Neutrophil (primary cell): Measurements from ENCODE around the gene FCRL6.

Experiments
- H3K27ac ChIP-seq: fragments of 200-600 bp; sonication (generic); 2 replicates; pipeline ENCODE4 v1.5.1; 2016; ENCODE audit warnings: mild to moderate bottlenecking, moderate library complexity
- H3K27me3 ChIP-seq: fragments of 200-600 bp; sonication (generic); 2 replicates; pipeline ENCODE4 v1.6.0; 2016; ENCODE audit warnings: mild to moderate bottlenecking
- H3K36me3 ChIP-seq: fragments of 200-600 bp; sonication (generic); 2 replicates; pipeline ENCODE4 v1.5.1; 2017
- H3K4me1 ChIP-seq, 2 experiments: fragments of 200-600 bp in 1 of 2; sonication (generic) in 1 of 2; 1 replicate in 1 of 2; 2 replicates in 1 of 2; pipeline versions ENCODE4 v1.5.1 to v1.6.1; 2013 to 2016; ENCODE audit warnings: low read depth in 1 of 2, low read length in 1 of 2, mild to moderate bottlenecking in 1 of 2, moderate library complexity in 1 of 2; ENCODE audit not compliant: control insufficient read depth in 1 of 2, insufficient read depth in 1 of 2
- H3K4me3 ChIP-seq, 2 experiments: fragments of 200-600 bp in 1 of 2; sonication (generic) in 1 of 2; 1 replicate in 1 of 2; 2 replicates in 1 of 2; pipeline ENCODE4 v1.5.1; 2013 to 2016; ENCODE audit warnings: low read depth in 1 of 2, low read length in 1 of 2, mild to moderate bottlenecking in 1 of 2, moderate library complexity in 1 of 2
- H3K9me3 ChIP-seq: fragments of 200-600 bp; sonication (generic); 2 replicates; pipeline ENCODE4 v1.5.1; 2016
- CTCF ChIP-seq: fragments of 200-600 bp; sonication (generic); IDR thresholded peaks from 2 replicates; pipeline ENCODE4 v1.5.1; 2016; ENCODE audit warnings: antibody characterized with exemption

FCRL6 gene

GRCh38 chr1:159779403-159779851 lies 22.7 kb upstream of the FCRL6 start:
- peaks cover 13 to 19% of the 10 kb centered on the region in 2 experiments for H3K4me1 ChIP-seq
- no peaks in the 10 kb centered on the region for H3K9me3 ChIP-seq
- TF ChIP-seq CTCF: no peak
- H3K27me3 ChIP-seq: no peaks in the 10 kb centered on the region
- no peak overlapping the region for H3K27ac ChIP-seq
- H3K36me3 ChIP-seq: no peaks in the 10 kb centered on the region
- H3K4me3 ChIP-seq: no peak overlapping the region

- TF ChIP-seq CTCF: peak; percentile 93
- Histone ChIP-seq H3K4me3 (peak within 1 kb of the TSS; percentile 84 to 96), H3K4me1 (peaks cover 13 to 19% of the 10 kb centered on the region in 2 experiments), H3K27ac (peak within 1 kb of the TSS; percentile 77), H3K9me3 (no peaks in the 10 kb centered on the region), H3K27me3 (no peaks in the 10 kb centered on the region), H3K36me3 (no peaks in the 10 kb centered on the region)
These were observed 21.3 kb upstream of the FCRL6 start, which contains the start of gene DUSP23 for GRCh38 chr1:159780583-159781582. Gene DUSP23, plus strand, starts transcription at chr1:159780962. Its CDS starts 139 bp downstream, at chr1:159781101.

GRCh38 chr1:159781992-159782391 lies 20.2 kb upstream of the FCRL6 start:
- H3K27me3 ChIP-seq: no peaks in the 10 kb centered on the region
- no peaks in the 10 kb centered on the region for H3K36me3 ChIP-seq
- TF ChIP-seq CTCF: no peak
- H3K27ac ChIP-seq: no peak overlapping the region
- H3K4me1 ChIP-seq: peaks cover 13 to 19% of the 10 kb centered on the region in 2 experiments
- H3K9me3 ChIP-seq: no peaks in the 10 kb centered on the region
- H3K4me3 ChIP-seq: peak overlapping the region in 1 of 2 experiments; percentile 96

GRCh38 chr1:159783724-159784123 lies 18.4 kb upstream of the FCRL6 start:
- no peaks in the 10 kb centered on the region for H3K36me3 ChIP-seq
- no peaks in the 10 kb centered on the region for H3K9me3 ChIP-seq
- no peak overlapping the region for H3K27ac ChIP-seq
- no peak for TF ChIP-seq CTCF
- H3K27me3 ChIP-seq: no peaks in the 10 kb centered on the region
- peaks cover 13 to 19% of the 10 kb centered on the region in 2 experiments for H3K4me1 ChIP-seq
- no peak overlapping the region for H3K4me3 ChIP-seq

- TF ChIP-seq CTCF: no peak
- Histone ChIP-seq H3K27ac (no peak overlapping the region), H3K36me3 (no peaks in the 10 kb centered on the region), H3K4me1 (peaks cover 4 to 8% of the 10 kb centered on the region in 2 experiments), H3K4me3 (no peak overlapping the region), H3K27me3 (peaks cover under 1% of the 10 kb centered on the region), H3K9me3 (no peaks in the 10 kb centered on the region)
These were observed 15.7 kb upstream of the FCRL6 start for GRCh38 chr1:159786465-159786864.
